ENCODE data around the gene KRIT1. TPM values are rescaled to one million over a fixed set of nuclear protein-coding genes. Genes with fewer than 3 reads are reported as not detected.
A peak's percentile ranks its signal among the peaks of the same experiment; 100 is the strongest.

The KRIT1 gene
- total and polyA plus RNA-seq, 4 donors: 15.6 to 94.5 (median 26.1) TPM

GRCh38 chr7:92155108-92155739, 90.5 kb downstream of the KRIT1 start:
- H3K4me3 ChIP-seq: no peak overlapping the region
- no peaks in the 10 kb centered on the region for H3K9me3 ChIP-seq (ENCODE audit: control insufficient read depth in 4 of 4, insufficient read depth in 3 of 4, low read length in 3 of 4)
- no peaks in the 10 kb centered on the region for H3K36me3 ChIP-seq (ENCODE audit: control insufficient read depth in 4 of 4, insufficient read depth in 4 of 4, low read length in 4 of 4)
- ATAC-seq (ENCODE audit: insufficient read depth, low FRiP score) (no peak), DNase-seq (no peak)
- peaks cover 0 to 8% (median 0%) of the 10 kb centered on the region in 5 donors for H3K4me1 ChIP-seq (ENCODE audit: control insufficient read depth in 5 of 5, insufficient read depth in 5 of 5, low read length in 5 of 5)
- no peak overlapping the region for H3K27ac ChIP-seq (ENCODE audit: low read depth in 1 of 2, low read length in 1 of 2)
- no peaks in the 10 kb centered on the region for H3K27me3 ChIP-seq (ENCODE audit: control insufficient read depth in 3 of 3, insufficient read depth in 3 of 3, low read length in 2 of 3)
- no peak for TF ChIP-seq CTCF (IDR thresholded peaks at IDR 0.05; ENCODE audit: control extremely low read depth, extremely low read depth)
- WGBS, 2 donors: 98 to 100% methylated on average over 1 of the region's 1 CpG
- no peak overlapping the region for H3K9ac ChIP-seq (ENCODE audit: insufficient read depth in 1 of 2, low read length in 2 of 2)

GRCh38 chr7:92150450-92151017, 95.2 kb downstream of the KRIT1 start:
- ATAC-seq (ENCODE audit: insufficient read depth, low FRiP score) (no peak), DNase-seq (peak in 2 of 3 donors; percentile 58 to 59)
- whole genome bisulfite sequencing, 2 donors: 61 to 77% methylated on average over 1 of the region's 1 CpG
- no peak for TF ChIP-seq CTCF (IDR thresholded peaks at IDR 0.05; ENCODE audit: control extremely low read depth, extremely low read depth)
- no peak overlapping the region for H3K4me3 ChIP-seq
- peaks cover 0 to 8% (median 0%) of the 10 kb centered on the region in 5 donors for H3K4me1 ChIP-seq (ENCODE audit: control insufficient read depth in 5 of 5, insufficient read depth in 5 of 5, low read length in 5 of 5)
- no peaks in the 10 kb centered on the region for H3K36me3 ChIP-seq (ENCODE audit: control insufficient read depth in 4 of 4, insufficient read depth in 4 of 4, low read length in 4 of 4)
- no peak overlapping the region for H3K27ac ChIP-seq (ENCODE audit: low read depth in 1 of 2, low read length in 1 of 2)
- H3K9me3 ChIP-seq (ENCODE audit: control insufficient read depth in 4 of 4, insufficient read depth in 3 of 4, low read length in 3 of 4): no peaks in the 10 kb centered on the region
- no peaks in the 10 kb centered on the region for H3K27me3 ChIP-seq (ENCODE audit: control insufficient read depth in 3 of 3, insufficient read depth in 3 of 3, low read length in 2 of 3)
- no peak overlapping the region for H3K9ac ChIP-seq (ENCODE audit: insufficient read depth in 1 of 2, low read length in 2 of 2)

- Histone ChIP-seq H3K36me3 (ENCODE audit: control insufficient read depth in 4 of 4, insufficient read depth in 4 of 4, low read length in 4 of 4) (no peaks in the 10 kb centered on the region), H3K27ac (ENCODE audit: low read depth in 1 of 2, low read length in 1 of 2) (no peak overlapping the region), H3K9ac (ENCODE audit: insufficient read depth in 1 of 2, low read length in 2 of 2) (no peak overlapping the region), H3K4me1 (ENCODE audit: control insufficient read depth in 5 of 5, insufficient read depth in 5 of 5, low read length in 5 of 5) (peaks cover 0 to 8% (median 0%) of the 10 kb centered on the region in 5 donors), H3K27me3 (ENCODE audit: control insufficient read depth in 3 of 3, insufficient read depth in 3 of 3, low read length in 2 of 3) (no peaks in the 10 kb centered on the region), H3K4me3 (no peak overlapping the region), H3K9me3 (ENCODE audit: control insufficient read depth in 4 of 4, insufficient read depth in 3 of 4, low read length in 3 of 4) (no peaks in the 10 kb centered on the region)
- no peak for DNase-seq
- 96 to 97% methylated on average over 5 of the region's 5 CpGs for WGBS, 2 donors
- no peak for ATAC-seq (ENCODE audit: insufficient read depth, low FRiP score)
- no peak for TF ChIP-seq CTCF (IDR thresholded peaks at IDR 0.05; ENCODE audit: control extremely low read depth, extremely low read depth)
Measured at GRCh38 chr7:92149736-92150239, 95.9 kb downstream of the KRIT1 start.

Small RNAs within 50 kb of the gene (small RNA-seq; reads per million reads assigned to genes)
- gene MIR1285-1 (ENCODE audit: low replicate concordance) (not detected), gene RF00019 (ENCODE audit: low replicate concordance) (not detected)

Other genes starting within 250 kb of the KRIT1 start
- 100 to 1,000 TPM; 160 to 211 TPM for gene CYP51A1, start 111.4 kb downstream of the KRIT1 start, total RNA-seq
- gene CYP51A1, start 111.4 kb downstream of the KRIT1 start, polyA plus RNA-seq: 10 to 100 TPM; 49.8 to 74.3 TPM
- under 1 TPM; 0.06 to 0.63 TPM for gene LRRD1, start 66.8 kb downstream of the KRIT1 start, total RNA-seq
- under 1 TPM in 1 of 2 donors, not detected in 1; 0.06 TPM for gene LRRD1, start 66.8 kb downstream of the KRIT1 start, polyA plus RNA-seq
- 10 to 100 TPM; 35.9 to 47.0 TPM for gene ANKIB1, start 60 bp upstream of the KRIT1 start, total RNA-seq
- gene ANKIB1, start 60 bp upstream of the KRIT1 start, polyA plus RNA-seq: 10 to 100 TPM in 1 of 2 donors, 1 to 10 TPM in 1; 9.4 to 11.5 TPM
- 10 to 100 TPM; 29.9 to 80.3 TPM for gene GATAD1, start 201.6 kb upstream of the KRIT1 start, total RNA-seq
- gene GATAD1, start 201.6 kb upstream of the KRIT1 start, polyA plus RNA-seq: 10 to 100 TPM; 15.9 to 26.3 TPM
- under 1 TPM in 1 of 2 donors, not detected in 1; 0.25 TPM for gene ERVW-1, start 232.0 kb upstream of the KRIT1 start, total RNA-seq
- gene ERVW-1, start 232.0 kb upstream of the KRIT1 start, polyA plus RNA-seq: under 1 TPM in 1 of 2 donors, not detected in 1; 0.04 TPM